ENCODE data around the gene VWA5B2. TPM values are rescaled to one million over a fixed set of nuclear protein-coding genes. Genes with fewer than 3 reads are reported as not detected.

VWA5B2 gene
- total and polyA plus RNA-seq, 11 donors: 0.11 TPM; not detected in 10

DNA sequence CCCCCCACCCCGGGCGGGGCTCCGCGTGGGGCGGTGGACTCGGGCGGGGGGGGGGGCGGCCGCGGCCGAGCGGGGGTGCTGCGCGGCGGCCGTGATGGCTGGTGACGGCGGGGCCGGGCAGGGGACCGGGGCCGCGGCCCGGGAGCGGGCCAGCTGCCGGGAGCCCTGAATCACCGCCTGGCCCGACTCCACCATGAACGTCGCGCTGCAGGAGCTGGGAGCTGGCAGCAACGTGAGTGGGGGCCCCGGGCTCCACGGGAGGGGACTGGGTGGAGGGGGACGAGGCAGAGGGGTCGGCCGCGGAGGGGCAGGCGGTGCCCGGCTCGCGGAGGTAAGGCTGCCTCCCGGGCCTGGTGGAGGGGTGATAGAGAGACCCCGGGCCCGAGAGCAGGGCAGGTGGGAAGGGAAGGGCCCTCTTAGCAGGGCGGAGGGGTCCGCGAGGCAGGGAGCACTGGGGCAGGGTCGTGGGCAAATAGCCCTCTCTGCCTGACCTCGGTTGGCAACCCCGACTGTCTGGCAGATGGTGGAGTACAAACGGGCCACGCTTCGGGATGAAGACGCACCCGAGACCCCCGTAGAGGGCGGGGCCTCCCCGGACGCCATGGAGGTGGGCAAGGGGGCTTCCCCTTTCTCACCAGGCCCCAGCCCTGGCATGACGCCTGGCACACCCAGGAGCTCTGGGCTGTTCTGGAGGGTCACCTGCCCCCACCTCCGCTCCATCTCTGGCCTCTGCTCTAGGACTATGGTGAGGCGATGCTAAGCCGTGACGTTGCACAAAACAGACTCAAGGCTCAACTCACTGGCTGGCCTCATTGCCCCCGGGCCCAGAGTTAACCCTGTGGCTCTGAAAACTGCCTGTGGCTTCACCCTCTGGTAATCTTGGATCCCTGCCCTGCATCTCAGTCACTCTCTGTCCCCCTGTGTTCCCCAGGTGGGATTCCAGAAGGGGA lies 46.9 kb downstream of the VWA5B2 start, which contains the start of gene ECE2:
ECE2 (plus strand) TSS at position 62 of the 950 bp plus-strand sequence; CDS start at position 194, 132 bp downstream.
- Histone ChIP-seq H3K4me1 (peaks cover 0 to 9% (median 0%) of the 10 kb centered on the region in 12 donors), H3K4me3 (peak within 1 kb of the TSS in 3 of 12 donors; percentile 6 to 39 (median 28)), H3K9me3 (no peaks in the 10 kb centered on the region), H3K27me3 (peaks cover 7 to 43% (median 13%) of the 10 kb centered on the region in 9 donors), H3K36me3 (no peaks in the 10 kb centered on the region), H3K27ac (no peak within 1 kb of the TSS)
- WGBS, 4 donors: 8 to 20% (median 12%) methylated on average over 26 to 65 of the region's 65 CpGs
- intact Hi-C loops (cut with DNase I): no loop called here
- TF ChIP-seq POLR2A (IDR thresholded peaks at IDR 0.05): no peak
- TF ChIP-seq, protein P1, sequence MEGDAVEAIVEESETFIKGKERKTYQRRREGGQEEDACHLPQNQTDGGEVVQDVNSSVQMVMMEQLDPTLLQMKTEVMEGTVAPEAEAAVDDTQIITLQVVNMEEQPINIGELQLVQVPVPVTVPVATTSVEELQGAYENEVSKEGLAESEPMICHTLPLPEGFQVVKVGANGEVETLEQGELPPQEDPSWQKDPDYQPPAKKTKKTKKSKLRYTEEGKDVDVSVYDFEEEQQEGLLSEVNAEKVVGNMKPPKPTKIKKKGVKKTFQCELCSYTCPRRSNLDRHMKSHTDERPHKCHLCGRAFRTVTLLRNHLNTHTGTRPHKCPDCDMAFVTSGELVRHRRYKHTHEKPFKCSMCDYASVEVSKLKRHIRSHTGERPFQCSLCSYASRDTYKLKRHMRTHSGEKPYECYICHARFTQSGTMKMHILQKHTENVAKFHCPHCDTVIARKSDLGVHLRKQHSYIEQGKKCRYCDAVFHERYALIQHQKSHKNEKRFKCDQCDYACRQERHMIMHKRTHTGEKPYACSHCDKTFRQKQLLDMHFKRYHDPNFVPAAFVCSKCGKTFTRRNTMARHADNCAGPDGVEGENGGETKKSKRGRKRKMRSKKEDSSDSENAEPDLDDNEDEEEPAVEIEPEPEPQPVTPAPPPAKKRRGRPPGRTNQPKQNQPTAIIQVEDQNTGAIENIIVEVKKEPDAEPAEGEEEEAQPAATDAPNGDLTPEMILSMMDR (IDR thresholded peaks at IDR 0.05): no peak
- no peak for DNase-seq
- peak in 2 of 4 donors; percentile 41 to 68 for ATAC-seq

DNA sequence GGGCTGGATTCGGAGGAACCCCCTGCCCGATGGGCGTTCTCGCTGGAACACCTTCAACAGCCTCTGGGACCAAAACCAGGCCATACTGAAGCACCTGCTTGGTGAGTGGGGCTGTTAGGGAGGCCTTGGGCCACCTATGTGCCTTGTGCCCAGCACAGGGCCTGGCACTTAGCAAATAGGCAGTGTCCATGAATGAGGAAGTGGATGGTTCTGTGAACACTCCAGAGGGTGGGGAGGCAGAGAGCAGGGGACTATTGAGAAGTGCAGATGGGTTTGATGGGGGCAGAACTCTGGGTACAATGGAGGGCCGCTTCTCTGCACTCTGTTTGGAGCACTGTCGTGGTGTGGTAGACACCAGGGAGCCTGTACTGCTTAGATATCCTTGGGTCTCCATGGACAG lies 48.0 kb downstream of the VWA5B2 start:
- intact Hi-C loops (cut with DNase I): no loop called here
- no peak for TF ChIP-seq POLR2A (IDR thresholded peaks at IDR 0.05)
- TF ChIP-seq, protein P1 (IDR thresholded peaks at IDR 0.05): no peak
- no peak for DNase-seq
- peaks cover 0 to 9% (median 0%) of the 10 kb centered on the region in 12 donors for H3K4me1 ChIP-seq
- H3K4me3 ChIP-seq: no peak overlapping the region
- no peak for ATAC-seq
- H3K27me3 ChIP-seq: peaks cover 7 to 43% (median 13%) of the 10 kb centered on the region in 9 donors
- 82 to 93% (median 87%) methylated on average over 6 of the region's 6 CpGs for WGBS, 4 donors
- no peaks in the 10 kb centered on the region for H3K36me3 ChIP-seq
- H3K9me3 ChIP-seq: no peaks in the 10 kb centered on the region
- H3K27ac ChIP-seq: no peak overlapping the region

DNA sequence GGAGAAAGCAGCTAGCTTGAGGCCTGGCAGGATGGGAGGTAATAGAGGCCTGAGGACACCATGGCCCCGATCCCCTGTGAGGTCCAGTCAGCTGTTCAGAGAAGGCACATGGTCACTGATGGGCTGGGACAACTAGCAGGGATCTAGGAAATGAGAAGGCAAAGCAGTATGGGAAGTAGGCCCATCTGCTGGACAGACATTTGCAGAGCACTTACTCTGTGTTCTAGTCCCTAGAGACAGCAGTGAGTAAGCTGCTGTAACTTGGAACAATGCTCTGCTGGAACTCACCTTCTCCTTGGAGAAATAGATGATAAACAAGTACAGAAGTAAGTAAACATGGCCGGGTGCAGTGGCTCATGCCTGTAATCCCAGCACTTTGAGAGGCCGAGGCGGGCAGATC lies 53.6 kb downstream of the VWA5B2 start:
- DNase-seq (no peak), ATAC-seq (no peak)
- Histone ChIP-seq H3K4me3 (no peak overlapping the region), H3K27ac (no peak overlapping the region), H3K27me3 (peaks cover 0 to 8% (median 0%) of the 10 kb centered on the region in 9 donors), H3K9me3 (no peaks in the 10 kb centered on the region), H3K36me3 (no peaks in the 10 kb centered on the region), H3K4me1 (peaks cover 0 to 8% (median 0%) of the 10 kb centered on the region in 12 donors)
- no peak for TF ChIP-seq POLR2A (IDR thresholded peaks at IDR 0.05)
- TF ChIP-seq, protein P1 (IDR thresholded peaks at IDR 0.05): no peak
- intact Hi-C loops (cut with DNase I): loop anchor here in 3 of 10 donors (10.0 kb wide), 1 partner anchor 388 kb away; no protein-coding TSS in a partner anchor
- WGBS, 4 donors: 89 to 93% (median 90%) methylated on average over 4 of the region's 4 CpGs

DNA sequence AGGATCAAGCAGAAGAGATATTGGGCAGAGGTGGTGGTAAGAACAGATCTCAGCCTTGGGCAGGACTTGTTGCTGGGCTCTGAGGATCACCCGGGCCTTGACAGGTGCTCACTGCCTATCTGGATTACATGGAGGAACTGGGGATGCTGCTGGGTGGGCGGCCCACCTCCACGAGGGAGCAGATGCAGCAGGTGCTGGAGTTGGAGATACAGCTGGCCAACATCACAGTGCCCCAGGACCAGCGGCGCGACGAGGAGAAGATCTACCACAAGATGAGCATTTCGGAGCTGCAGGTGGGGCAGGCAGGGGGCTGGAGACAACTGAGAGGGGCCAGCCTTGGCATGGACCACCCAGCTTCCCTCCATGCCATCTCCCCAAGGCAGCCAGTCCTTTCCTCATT lies 54.3 kb downstream of the VWA5B2 start:
- H3K27me3 ChIP-seq: peaks cover 0 to 10% (median 0%) of the 10 kb centered on the region in 9 donors
- ATAC-seq: no peak
- DNase-seq: no peak
- no peaks in the 10 kb centered on the region for H3K36me3 ChIP-seq
- 87 to 94% (median 91%) methylated on average over 8 of the region's 8 CpGs for WGBS, 4 donors
- TF ChIP-seq, protein P1 (IDR thresholded peaks at IDR 0.05): no peak
- TF ChIP-seq POLR2A (IDR thresholded peaks at IDR 0.05): no peak
- H3K27ac ChIP-seq: no peak overlapping the region
- no peak overlapping the region for H3K4me3 ChIP-seq
- intact Hi-C loops (cut with DNase I): loop anchor here in 3 of 10 donors (10.0 kb wide), 1 partner anchor 389 kb away; no protein-coding TSS in a partner anchor
- H3K9me3 ChIP-seq: no peaks in the 10 kb centered on the region
- H3K4me1 ChIP-seq: peaks cover 0 to 8% (median 0%) of the 10 kb centered on the region in 12 donors
